ENCODE measurements around the gene MIEN1. TPM values are rescaled to one million over a fixed set of nuclear protein-coding genes. Genes with fewer than 3 reads are reported as not detected.

Gene MIEN1
- total RNA-seq, 2 donors from 2014 or later: 74.1 to 103 TPM

GRCh38 chr17:39746145-39746461 is 15.8 kb upstream of the MIEN1 start:
- Histone ChIP-seq H3K27me3 (no peaks in the 10 kb centered on the region), H3K4me1 (no peaks in the 10 kb centered on the region), H3K27ac (no peak overlapping the region), H3K36me3 (peaks cover 4% of the 10 kb centered on the region), H3K9me3 (no peaks in the 10 kb centered on the region), H3K9ac (ENCODE audit: low read depth in 2 of 2, low read length in 2 of 2) (no peak overlapping the region), H3K4me3 (no peak overlapping the region)
- TF ChIP-seq CTCF (IDR thresholded peaks at IDR 0.05): no peak
- no peak for DNase-seq
- intact Hi-C loops (cut with DNase I): no loop called here

- Histone ChIP-seq H3K27ac (no peak overlapping the region), H3K4me1 (no peaks in the 10 kb centered on the region), H3K9me3 (no peaks in the 10 kb centered on the region), H3K4me3 (no peak overlapping the region), H3K27me3 (no peaks in the 10 kb centered on the region), H3K36me3 (peaks cover 4% of the 10 kb centered on the region), H3K9ac (ENCODE audit: low read depth in 2 of 2, low read length in 2 of 2) (no peak overlapping the region)
- DNase-seq: no peak
- intact Hi-C loops (cut with DNase I): no loop called here
- TF ChIP-seq CTCF (IDR thresholded peaks at IDR 0.05): no peak
Observed at GRCh38 chr17:39745335-39746144, 15.2 kb upstream of the MIEN1 start.

GRCh38 chr17:39744836-39745215 is 14.5 kb upstream of the MIEN1 start:
- H3K4me3 ChIP-seq: no peak overlapping the region
- no peaks in the 10 kb centered on the region for H3K27me3 ChIP-seq
- no peaks in the 10 kb centered on the region for H3K9me3 ChIP-seq
- intact Hi-C loops (cut with DNase I): no loop called here
- DNase-seq: no peak
- H3K36me3 ChIP-seq: peaks cover 4% of the 10 kb centered on the region
- no peak overlapping the region for H3K9ac ChIP-seq (ENCODE audit: low read depth in 2 of 2, low read length in 2 of 2)
- TF ChIP-seq CTCF (IDR thresholded peaks at IDR 0.05): no peak
- no peak overlapping the region for H3K27ac ChIP-seq
- no peaks in the 10 kb centered on the region for H3K4me1 ChIP-seq

GRCh38 chr17:39744075-39744835 is 13.9 kb upstream of the MIEN1 start:
- H3K36me3 ChIP-seq: peaks cover 4% of the 10 kb centered on the region

More at GRCh38 chr17:39744075-39744835, 13.9 kb upstream of the MIEN1 start:
- Histone ChIP-seq H3K4me1 (no peaks in the 10 kb centered on the region), H3K9ac (ENCODE audit: low read depth in 2 of 2, low read length in 2 of 2) (no peak overlapping the region), H3K4me3 (no peak overlapping the region), H3K9me3 (no peaks in the 10 kb centered on the region), H3K27me3 (no peaks in the 10 kb centered on the region), H3K27ac (no peak overlapping the region)
- no peak for TF ChIP-seq CTCF (IDR thresholded peaks at IDR 0.05)
- intact Hi-C loops (cut with DNase I): no loop called here
- DNase-seq: no peak
